ENCODE data around the gene IP6K1. TPM values are rescaled to one million over a fixed set of nuclear protein-coding genes. Genes with fewer than 3 reads are reported as not detected.
"Not testable (repeated sequence)": the region's sequence is repeated elsewhere in the genome, so short reads cannot be mapped to it uniquely, and the experiment has no call there.

IP6K1 gene
- total and polyA plus RNA-seq, 4 donors: 9.4 to 40.2 (median 28.0) TPM

- H3K4me3 ChIP-seq (ENCODE audit: low read length in 2 of 2); DNase-seq; intact Hi-C loops (cut with DNase I); H3K36me3 ChIP-seq (ENCODE audit: control insufficient read depth in 1 of 2, insufficient read depth in 2 of 2, low read length in 1 of 2); H3K27ac ChIP-seq (ENCODE audit: low read depth in 1 of 2, low read length in 2 of 2); H3K4me1 ChIP-seq (ENCODE audit: control insufficient read depth in 1 of 2, insufficient read depth in 2 of 2, low read length in 2 of 2); ATAC-seq (ENCODE audit: low FRiP score); H3K27me3 ChIP-seq (ENCODE audit: control insufficient read depth in 1 of 2, insufficient read depth in 2 of 2, low read length in 1 of 2); H3K9me3 ChIP-seq (ENCODE audit: control insufficient read depth, low read length): not testable (repeated sequence)
- 58 to 79% methylated on average over 7 of the region's 7 CpGs for WGBS, 2 donors
Observed at GRCh38 chr3:49688338-49689045, 97.8 kb downstream of the IP6K1 start.

DNA sequence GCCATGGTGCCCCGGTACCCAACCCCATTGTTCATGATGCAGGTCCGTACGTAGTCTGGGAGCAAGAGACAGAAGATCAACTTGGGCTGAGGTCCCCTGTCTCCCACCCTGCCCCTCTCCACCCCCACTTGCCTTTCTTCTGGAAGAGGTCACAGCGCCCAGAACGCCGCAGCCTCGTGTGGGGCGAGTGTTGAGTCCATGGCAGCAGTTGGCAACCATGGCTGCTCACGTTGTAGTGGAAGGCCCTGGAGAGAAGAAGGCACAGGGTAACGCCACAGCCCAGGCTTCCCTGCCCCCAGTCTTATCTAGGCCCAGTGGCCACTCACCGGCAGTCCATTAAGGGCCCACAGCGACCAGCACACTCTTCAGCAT is 98.9 kb downstream of the IP6K1 start:
- 93% methylated on average over 12 of the region's 12 CpGs for WGBS, 2 donors
- not testable (repeated sequence) for H3K4me1 ChIP-seq (ENCODE audit: control insufficient read depth in 1 of 2, insufficient read depth in 2 of 2, low read length in 2 of 2); H3K27me3 ChIP-seq (ENCODE audit: control insufficient read depth in 1 of 2, insufficient read depth in 2 of 2, low read length in 1 of 2)

GRCh38 chr3:49686769-49687423 is 99.4 kb downstream of the IP6K1 start:
- H3K27me3 ChIP-seq (ENCODE audit: control insufficient read depth in 1 of 2, insufficient read depth in 2 of 2, low read length in 1 of 2); H3K4me1 ChIP-seq (ENCODE audit: control insufficient read depth in 1 of 2, insufficient read depth in 2 of 2, low read length in 2 of 2); H3K36me3 ChIP-seq (ENCODE audit: control insufficient read depth in 1 of 2, insufficient read depth in 2 of 2, low read length in 1 of 2); H3K9me3 ChIP-seq (ENCODE audit: control insufficient read depth, low read length); H3K4me3 ChIP-seq (ENCODE audit: low read length in 2 of 2); intact Hi-C loops (cut with DNase I); H3K27ac ChIP-seq (ENCODE audit: low read depth in 1 of 2, low read length in 2 of 2): not testable (repeated sequence)
- DNase-seq: peak; percentile 77 to 85
- WGBS, 2 donors: 9 to 10% methylated on average over 41 to 44 of the region's 44 CpGs
- ATAC-seq (ENCODE audit: low FRiP score): peak; percentile 9

More for the DNA sequence above, 98.9 kb downstream of the IP6K1 start:
- DNase-seq; H3K4me3 ChIP-seq (ENCODE audit: low read length in 2 of 2); H3K9me3 ChIP-seq (ENCODE audit: control insufficient read depth, low read length); H3K27ac ChIP-seq (ENCODE audit: low read depth in 1 of 2, low read length in 2 of 2); ATAC-seq (ENCODE audit: low FRiP score); intact Hi-C loops (cut with DNase I); H3K36me3 ChIP-seq (ENCODE audit: control insufficient read depth in 1 of 2, insufficient read depth in 2 of 2, low read length in 1 of 2): not testable (repeated sequence)

DNA sequence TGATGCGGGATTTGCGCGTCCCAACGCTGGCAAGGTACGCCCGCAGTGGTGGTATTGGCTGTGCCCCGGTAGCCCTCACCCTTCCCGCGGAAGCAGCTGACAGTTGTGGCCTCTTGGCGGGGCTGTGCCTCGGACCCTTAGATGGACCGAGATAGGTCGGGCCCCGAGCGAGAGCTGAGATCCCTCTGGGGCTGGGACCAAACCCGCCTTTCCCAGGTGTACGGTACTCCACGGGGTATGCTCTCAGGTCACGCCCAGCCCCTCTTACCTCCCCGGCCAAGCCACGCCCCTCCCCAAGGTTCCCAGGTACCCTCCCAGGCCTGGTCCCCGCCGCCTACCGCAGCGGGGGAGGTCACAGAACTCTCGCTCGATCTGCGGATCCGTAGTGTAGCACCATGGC is 100.0 kb downstream of the IP6K1 start:
- DNase-seq; H3K9me3 ChIP-seq (ENCODE audit: control insufficient read depth, low read length); H3K27ac ChIP-seq (ENCODE audit: low read depth in 1 of 2, low read length in 2 of 2); intact Hi-C loops (cut with DNase I); H3K4me1 ChIP-seq (ENCODE audit: control insufficient read depth in 1 of 2, insufficient read depth in 2 of 2, low read length in 2 of 2); H3K27me3 ChIP-seq (ENCODE audit: control insufficient read depth in 1 of 2, insufficient read depth in 2 of 2, low read length in 1 of 2); H3K4me3 ChIP-seq (ENCODE audit: low read length in 2 of 2); H3K36me3 ChIP-seq (ENCODE audit: control insufficient read depth in 1 of 2, insufficient read depth in 2 of 2, low read length in 1 of 2): not testable (repeated sequence)
- ATAC-seq (ENCODE audit: low FRiP score): peak; percentile 5
- WGBS, 2 donors: 1 to 2% methylated on average over 23 to 25 of the region's 29 CpGs

DNA sequence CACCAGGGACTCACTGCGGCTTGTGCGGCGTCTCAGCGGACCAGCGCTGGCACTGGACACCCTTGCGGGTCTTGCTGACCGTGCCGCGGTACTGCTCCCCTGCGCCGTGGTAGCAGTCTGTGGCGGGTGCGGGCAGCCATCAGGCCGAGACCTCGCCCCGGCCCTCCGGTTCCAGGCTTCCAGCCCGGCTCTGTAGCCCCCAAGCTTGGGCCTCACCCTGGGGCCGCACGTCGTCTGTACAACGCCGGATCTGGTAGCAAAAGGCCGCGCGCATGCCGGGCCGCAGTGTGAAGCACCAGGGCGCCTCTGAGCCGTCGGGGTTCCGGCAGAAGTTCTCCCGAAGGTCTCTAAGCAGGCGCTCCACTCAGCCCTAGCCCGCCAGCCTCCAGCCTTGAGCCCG is 100.5 kb downstream of the IP6K1 start:
- H3K4me3 ChIP-seq (ENCODE audit: low read length in 2 of 2); intact Hi-C loops (cut with DNase I); H3K27ac ChIP-seq (ENCODE audit: low read depth in 1 of 2, low read length in 2 of 2); DNase-seq; ATAC-seq (ENCODE audit: low FRiP score); H3K9me3 ChIP-seq (ENCODE audit: control insufficient read depth, low read length); H3K4me1 ChIP-seq (ENCODE audit: control insufficient read depth in 1 of 2, insufficient read depth in 2 of 2, low read length in 2 of 2); H3K36me3 ChIP-seq (ENCODE audit: control insufficient read depth in 1 of 2, insufficient read depth in 2 of 2, low read length in 1 of 2); H3K27me3 ChIP-seq (ENCODE audit: control insufficient read depth in 1 of 2, insufficient read depth in 2 of 2, low read length in 1 of 2): not testable (repeated sequence)
- 14 to 20% methylated on average over 23 to 36 of the region's 36 CpGs for whole genome bisulfite sequencing, 2 donors

- H3K36me3 ChIP-seq (ENCODE audit: control insufficient read depth in 1 of 2, insufficient read depth in 2 of 2, low read length in 1 of 2); intact Hi-C loops (cut with DNase I); H3K4me3 ChIP-seq (ENCODE audit: low read length in 2 of 2); H3K27me3 ChIP-seq (ENCODE audit: control insufficient read depth in 1 of 2, insufficient read depth in 2 of 2, low read length in 1 of 2); DNase-seq; H3K27ac ChIP-seq (ENCODE audit: low read depth in 1 of 2, low read length in 2 of 2); H3K9me3 ChIP-seq (ENCODE audit: control insufficient read depth, low read length); H3K4me1 ChIP-seq (ENCODE audit: control insufficient read depth in 1 of 2, insufficient read depth in 2 of 2, low read length in 2 of 2); ATAC-seq (ENCODE audit: low FRiP score): not testable (repeated sequence)
- WGBS, 2 donors: 89 to 96% methylated on average over 9 to 10 of the region's 10 CpGs
Observed at GRCh38 chr3:49685103-49685502, 101.2 kb downstream of the IP6K1 start.

GRCh38 chr3:49684453-49684852 is 101.9 kb downstream of the IP6K1 start:
- not testable (repeated sequence) for H3K27me3 ChIP-seq (ENCODE audit: control insufficient read depth in 1 of 2, insufficient read depth in 2 of 2, low read length in 1 of 2)

DNA sequence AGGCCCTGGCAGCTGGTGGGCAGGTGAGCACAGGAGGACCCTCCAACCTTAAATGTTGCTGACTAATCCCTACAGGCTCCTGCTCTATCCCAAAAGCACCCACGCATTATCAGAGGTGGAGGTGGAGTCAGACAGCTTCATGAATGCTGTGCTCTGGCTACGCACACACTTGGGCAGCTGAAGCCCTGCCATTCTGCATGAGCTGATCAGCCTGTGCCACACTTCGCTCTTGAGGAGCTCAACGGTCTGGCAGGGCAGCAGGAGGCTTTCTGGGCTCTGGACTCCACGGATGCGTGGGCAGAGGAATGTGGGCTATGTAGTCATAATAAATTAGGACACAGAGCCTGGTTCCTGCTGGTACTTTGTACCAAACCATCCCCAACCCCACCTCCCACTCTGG is 103.2 kb downstream of the IP6K1 start:
- DNase-seq: no peak
- Histone ChIP-seq H3K4me1 (ENCODE audit: control insufficient read depth in 1 of 2, insufficient read depth in 2 of 2, low read length in 2 of 2) (no peaks in the 10 kb centered on the region), H3K27ac (ENCODE audit: low read depth in 1 of 2, low read length in 2 of 2) (no peak overlapping the region), H3K36me3 (ENCODE audit: control insufficient read depth in 1 of 2, insufficient read depth in 2 of 2, low read length in 1 of 2) (peaks cover 0 to 8% of the 10 kb centered on the region in 2 donors), H3K27me3 (ENCODE audit: control insufficient read depth in 1 of 2, insufficient read depth in 2 of 2, low read length in 1 of 2) (no peaks in the 10 kb centered on the region), H3K9me3 (ENCODE audit: control insufficient read depth, low read length) (no peaks in the 10 kb centered on the region), H3K4me3 (ENCODE audit: low read length in 2 of 2) (no peak overlapping the region)
- WGBS, 2 donors: 46 to 47% methylated on average over 6 of the region's 6 CpGs
- no peak for ATAC-seq (ENCODE audit: low FRiP score)
- intact Hi-C loops (cut with DNase I): no loop called here

More at GRCh38 chr3:49684453-49684852, 101.9 kb downstream of the IP6K1 start:
- DNase-seq; H3K36me3 ChIP-seq (ENCODE audit: control insufficient read depth in 1 of 2, insufficient read depth in 2 of 2, low read length in 1 of 2); H3K4me1 ChIP-seq (ENCODE audit: control insufficient read depth in 1 of 2, insufficient read depth in 2 of 2, low read length in 2 of 2); H3K9me3 ChIP-seq (ENCODE audit: control insufficient read depth, low read length); H3K27ac ChIP-seq (ENCODE audit: low read depth in 1 of 2, low read length in 2 of 2); H3K4me3 ChIP-seq (ENCODE audit: low read length in 2 of 2); ATAC-seq (ENCODE audit: low FRiP score); intact Hi-C loops (cut with DNase I): not testable (repeated sequence)
- WGBS, 2 donors: 91% methylated on average over 2 of the region's 2 CpGs

DNA sequence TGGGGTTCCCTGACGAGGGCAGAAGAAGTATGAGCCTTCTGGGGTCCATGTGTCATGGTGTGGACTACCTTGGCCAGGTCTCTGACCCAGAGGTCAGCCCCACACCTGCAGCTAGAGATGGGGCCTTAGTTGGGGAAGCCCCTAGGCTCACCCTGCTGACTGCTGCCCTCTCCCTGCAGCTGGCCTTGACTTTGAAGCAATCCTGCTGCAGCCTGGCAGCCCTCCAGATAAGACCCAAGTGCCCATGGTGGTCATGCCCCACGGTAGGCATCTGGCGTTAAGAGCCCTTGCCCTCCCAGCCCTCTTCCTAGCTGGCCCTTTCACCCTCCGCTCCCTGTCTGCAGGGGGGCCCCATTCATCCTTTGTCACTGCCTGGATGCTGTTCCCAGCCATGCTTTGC is 104.8 kb downstream of the IP6K1 start:
- Histone ChIP-seq H3K4me1 (ENCODE audit: control insufficient read depth in 1 of 2, insufficient read depth in 2 of 2, low read length in 2 of 2) (no peaks in the 10 kb centered on the region), H3K9me3 (ENCODE audit: control insufficient read depth, low read length) (no peaks in the 10 kb centered on the region), H3K4me3 (ENCODE audit: low read length in 2 of 2) (no peak overlapping the region), H3K27me3 (ENCODE audit: control insufficient read depth in 1 of 2, insufficient read depth in 2 of 2, low read length in 1 of 2) (no peaks in the 10 kb centered on the region), H3K36me3 (ENCODE audit: control insufficient read depth in 1 of 2, insufficient read depth in 2 of 2, low read length in 1 of 2) (peaks cover 0 to 8% of the 10 kb centered on the region in 2 donors), H3K27ac (ENCODE audit: low read depth in 1 of 2, low read length in 2 of 2) (no peak overlapping the region)
- intact Hi-C loops (cut with DNase I): no loop called here
- 76 to 82% methylated on average over 4 of the region's 4 CpGs for WGBS, 2 donors
- ATAC-seq (ENCODE audit: low FRiP score): no peak
- no peak for DNase-seq

All from aorta (tissue), 5 donors.